Activated B cell treated with CpG ODN at 0.5 μM for 24 hours (primary cell): ENCODE measurements around the gene ORC4. TPM values are rescaled to one million over a fixed set of nuclear protein-coding genes. Genes with fewer than 3 reads are reported as not detected.

Experiments
- ATAC-seq: fragments of 200-7000 bp; cut with Tn5 transposase; one replicate; pipeline ENCODE4 v1.10.0; 2021; ENCODE audit warnings: low read depth, mild to moderate bottlenecking, moderate library complexity
- CTCF ChIA-PET: fragments of 350-600 bp; sonication (Branson Sonifier 250); formaldehyde crosslinking; loops from one replicate; lab custom pipeline; 2021; ENCODE audit warnings: antibody characterized with exemption; lab: Charles Lee
- POLR2A ChIA-PET: fragments of 350-600 bp; sonication (Branson Sonifier 250); formaldehyde crosslinking; loops from one replicate; lab custom pipeline; 2021; ENCODE audit warnings: antibody characterized with exemption; lab: Charles Lee
- DNase-seq: peaks from one replicate; pipeline ENCODE4 v3.0.0; 2022
- H3K27ac Mint-ChIP-seq: one replicate; pipeline ENCODE4 v1.8.0; 2020; ENCODE audit warnings: mixed read lengths
- H3K27me3 Mint-ChIP-seq: one replicate; pipeline ENCODE4 v1.8.0; 2021; ENCODE audit warnings: mixed read lengths
- H3K36me3 Mint-ChIP-seq: one replicate; pipeline ENCODE4 v1.8.0; 2021; ENCODE audit warnings: low read depth, mixed read lengths
- H3K4me1 Mint-ChIP-seq: one replicate; pipeline ENCODE4 v1.8.0; 2021; ENCODE audit warnings: mixed read lengths
- H3K4me3 Mint-ChIP-seq: one replicate; pipeline ENCODE4 v1.8.0; 2020; ENCODE audit warnings: mild to moderate bottlenecking, mixed read lengths
- H3K9me3 Mint-ChIP-seq: one replicate; pipeline ENCODE4 v1.8.0; 2020; ENCODE audit warnings: mixed read lengths
- CTCF ChIP-seq: fragments of 200-600 bp; IDR thresholded peaks from one replicate; pipeline ENCODE4 v1.8.0; 2022; ENCODE audit warnings: antibody characterized with exemption, mild to moderate bottlenecking
- intact Hi-C: fragments of 100-400 bp; cut with micrococcal nuclease; formaldehyde crosslinking; loops from one replicate; pipeline ENCODE4 v1.15.1; 2024
- total RNA-seq: library from RNA; stranded (reverse); gene quantifications from 2 replicates; pipeline ENCODE4 v1.2.3, GENCODE V29; 2022

ORC4 gene
- total RNA-seq, 1 donor from 2014 or later: 30.7 TPM

- Mint-ChIP-seq H3K27me3 (no peaks in the 10 kb centered on the region), H3K27ac (no peak overlapping the region), H3K4me3 (no peak overlapping the region), H3K4me1 (no peaks in the 10 kb centered on the region), H3K36me3 (no peaks in the 10 kb centered on the region), H3K9me3 (no peaks in the 10 kb centered on the region)
- ChIA-PET POLR2A (no interaction called here), CTCF (interaction anchor here (1.4 kb wide), 1 partner anchor 834 kb away, joined by 5 read pairs; no protein-coding TSS in a partner anchor)
- TF ChIP-seq CTCF: no peak
- DNase-seq (no peak), ATAC-seq (no peak)
- intact Hi-C loops: no loop called here
Measured at GRCh38 chr2:147916723-147917122, 103.8 kb downstream of the ORC4 start.

- Mint-ChIP-seq H3K9me3 (no peaks in the 10 kb centered on the region), H3K27me3 (no peaks in the 10 kb centered on the region), H3K4me3 (no peak overlapping the region), H3K36me3 (no peaks in the 10 kb centered on the region), H3K27ac (no peak overlapping the region), H3K4me1 (no peaks in the 10 kb centered on the region)
- ChIA-PET CTCF (interaction anchor here (1.4 kb wide), 1 partner anchor 833 kb away, joined by 5 read pairs; no protein-coding TSS in a partner anchor), POLR2A (no interaction called here)
- ATAC-seq (no peak), DNase-seq (no peak)
- no peak for TF ChIP-seq CTCF
- intact Hi-C loops: no loop called here
Measured at GRCh38 chr2:147916067-147916466, 104.5 kb downstream of the ORC4 start.

GRCh38 chr2:147913701-147914480 lies 106.6 kb downstream of the ORC4 start:
- H3K36me3 Mint-ChIP-seq: no peaks in the 10 kb centered on the region
- H3K27me3 Mint-ChIP-seq: no peaks in the 10 kb centered on the region
- H3K27ac Mint-ChIP-seq: no peak overlapping the region
- ATAC-seq (no peak), DNase-seq (no peak)
- no peaks in the 10 kb centered on the region for H3K9me3 Mint-ChIP-seq
- CTCF ChIA-PET: interaction anchor here (5.0 kb wide), 1 partner anchor 831 kb away, joined by 120 read pairs; no protein-coding TSS in a partner anchor
- no peaks in the 10 kb centered on the region for H3K4me1 Mint-ChIP-seq
- no peak for TF ChIP-seq CTCF
- POLR2A ChIA-PET: no interaction called here
- no peak overlapping the region for H3K4me3 Mint-ChIP-seq
- intact Hi-C loops: loop anchor here (5.0 kb wide), 1 partner anchor 987 kb away; no protein-coding TSS in a partner anchor

GRCh38 chr2:147910990-147911473 lies 109.5 kb downstream of the ORC4 start:
- Mint-ChIP-seq H3K27me3 (no peaks in the 10 kb centered on the region), H3K27ac (no peak overlapping the region), H3K4me3 (no peak overlapping the region), H3K36me3 (no peaks in the 10 kb centered on the region), H3K9me3 (no peaks in the 10 kb centered on the region), H3K4me1 (no peaks in the 10 kb centered on the region)
- ChIA-PET POLR2A (no interaction called here), CTCF (interaction anchor here (0.7 to 5.0 kb wide), 10 partner anchors 10 to 1388 kb away, joined by 3 to 120 read pairs (median 6); no protein-coding TSS in a partner anchor)
- ATAC-seq (no peak), DNase-seq (no peak)
- intact Hi-C loops: loop anchor here (1.0 to 5.0 kb wide), 5 partner anchors 622 to 1177 kb away; no protein-coding TSS in a partner anchor
- peak; percentile 51 for TF ChIP-seq CTCF

GRCh38 chr2:147909178-147909577 lies 111.4 kb downstream of the ORC4 start:
- intact Hi-C loops: no loop called here
- Mint-ChIP-seq H3K36me3 (no peaks in the 10 kb centered on the region), H3K27me3 (no peaks in the 10 kb centered on the region), H3K4me3 (no peak overlapping the region), H3K4me1 (no peaks in the 10 kb centered on the region), H3K9me3 (no peaks in the 10 kb centered on the region), H3K27ac (no peak overlapping the region)
- ChIA-PET POLR2A (no interaction called here), CTCF (interaction anchor here (0.8 to 5.0 kb wide), 7 partner anchors 8 to 1176 kb away, joined by 3 to 120 read pairs (median 5); no protein-coding TSS in a partner anchor)
- TF ChIP-seq CTCF: no peak
- DNase-seq: no peak
- ATAC-seq: no peak
